HCT116 (cell line): ENCODE measurements around the gene ADIPOQ. TPM values are rescaled to one million over a fixed set of nuclear protein-coding genes. Genes with fewer than 3 reads are reported as not detected.

ENCODE experiments used
- ATAC-seq: fragments of 200-7000 bp; cut with Tn5 transposase; 2 replicates; pipeline ENCODE4 v1.9.1; 2020; ENCODE audit warnings: mild to moderate bottlenecking, moderate library complexity
- BruUV-seq: library from RNA; stranded (reverse); fragments of 400-500 nt; replicated peaks from 2 replicates; lab custom pipeline; 2021; lab: Mats Ljungman, UMichigan
- CTCF ChIA-PET: fragments of 300-600 bp; sonication (Branson Sonifier 250); formaldehyde crosslinking; loops from one replicate; lab custom pipeline; 2021; ENCODE audit warnings: antibody characterized with exemption; lab: Charles Lee
- POLR2A ChIA-PET: fragments of 300-600, 350-600 bp; sonication (Branson Sonifier 250); formaldehyde crosslinking; loops from one replicate; lab custom pipeline; 2021; ENCODE audit warnings: antibody characterized with exemption; lab: Charles Lee
- RAD21 ChIA-PET, 2 experiments: fragments of 300-600 bp; sonication (Branson Sonifier 250); formaldehyde crosslinking; loops; one replicate each; lab custom pipeline; 2023; ENCODE audit warnings: low total read pairs in 2 of 2; ENCODE audit not compliant: uncharacterized antibody in 2 of 2, unreplicated experiment in 2 of 2, low non-redundant PET in 1 of 2; lab: Charles Lee
- DNase-seq: peaks from one replicate; pipeline ENCODE4 v3.0.0-alpha.2; 2010; ENCODE audit warnings: low read depth, low spot score
- H2AFZ ChIP-seq: fragments of 200-600 bp; shearing (Covaris generic), sonication (generic); 2 replicates; pipeline ENCODE4 v1.6.1; 2017; ENCODE audit warnings: low read depth, mixed run types, mixed read lengths, antibody characterized with exemption, low read length; ENCODE audit not compliant: poor library complexity, severe bottlenecking
- H3K27ac ChIP-seq: 2 replicates; pipeline ENCODE4 v1.5.1; 2012; ENCODE audit warnings: low read depth, low read length
- H3K27me3 ChIP-seq: fragments of 200-600 bp; sonication (generic); 2 replicates; pipeline ENCODE4 v1.6.1; 2016; ENCODE audit warnings: mixed run types, low read length, mixed read lengths; ENCODE audit not compliant: insufficient read depth
- H3K36me3 ChIP-seq, 2 experiments: fragments of 200-500 bp in 1 of 2; fragments of 200-600 bp in 1 of 2; sonication (Bioruptor generic) in 1 of 2; sonication (generic) in 1 of 2; 2 replicates each; pipeline versions ENCODE4 v1.5.1 to v1.6.1; 2014 to 2016; ENCODE audit warnings: low read length in 2 of 2, inconsistent platforms in 1 of 2, mixed read lengths in 1 of 2, mixed run types in 1 of 2; ENCODE audit not compliant: insufficient read depth in 2 of 2, control insufficient read depth in 1 of 2
- H3K4me1 ChIP-seq, 2 experiments: fragments of 200-600 bp in 1 of 2; sonication (generic) in 1 of 2; 2 replicates each; pipeline versions ENCODE4 v1.5.1 to v1.6.1; 2012 to 2017; ENCODE audit warnings: low read length in 2 of 2, inconsistent platforms in 1 of 2, mild to moderate bottlenecking in 1 of 2, mixed read lengths in 1 of 2, mixed run types in 1 of 2, moderate library complexity in 1 of 2; ENCODE audit not compliant: insufficient read depth in 2 of 2, control insufficient read depth in 1 of 2
- H3K4me2 ChIP-seq: fragments of 200-600 bp; sonication (generic); 2 replicates; pipeline ENCODE4 v1.6.1; 2017; ENCODE audit warnings: mixed run types, low read length, mixed read lengths
- H3K4me3 ChIP-seq, 2 experiments: fragments of 200-600 bp in 1 of 2; sonication (generic) in 1 of 2; replicated peaks in 1 of 2; 2 replicates each; pipeline ENCODE4 v1.5.1; 2011 to 2016; ENCODE audit warnings: low read length in 2 of 2, control low read depth in 1 of 2, low read depth in 1 of 2, mild to moderate bottlenecking in 1 of 2, mixed read lengths in 1 of 2, mixed run types in 1 of 2
- H3K79me2 ChIP-seq: fragments of 200-600 bp; sonication (generic); 2 replicates; pipeline ENCODE4 v1.6.1; 2017; ENCODE audit warnings: mild to moderate bottlenecking, mixed run types, low read length, moderate library complexity, mixed read lengths; ENCODE audit not compliant: insufficient read depth
- H3K9ac ChIP-seq: fragments of 200-600 bp; sonication (generic); 2 replicates; pipeline ENCODE4 v1.6.1; 2016; ENCODE audit warnings: low read length, mixed read lengths
- H3K9me2 ChIP-seq: fragments of 200-600 bp; sonication (generic), shearing (Covaris generic); 2 replicates; pipeline ENCODE4 v1.6.1; 2017; ENCODE audit warnings: mixed run types, mild to moderate bottlenecking, moderate library complexity; ENCODE audit not compliant: insufficient read depth
- H3K9me3 ChIP-seq, 2 experiments: fragments of 200-500 bp in 1 of 2; fragments of 200-600 bp in 1 of 2; sonication (Bioruptor generic) in 1 of 2; sonication (generic) in 1 of 2; 2 replicates each; pipeline ENCODE4 v1.6.1; 2014 to 2017; ENCODE audit warnings: low read length in 2 of 2, mixed read lengths in 2 of 2, inconsistent platforms in 1 of 2, low read depth in 1 of 2, mild to moderate bottlenecking in 1 of 2, mixed run types in 1 of 2, moderate library complexity in 1 of 2; ENCODE audit not compliant: control insufficient read depth in 1 of 2, insufficient read depth in 1 of 2
- H4K20me1 ChIP-seq: fragments of 200-600 bp; sonication (generic), shearing (Covaris generic); 2 replicates; pipeline ENCODE4 v1.6.1; 2017; ENCODE audit warnings: mixed run types, mild to moderate bottlenecking, moderate library complexity; ENCODE audit not compliant: insufficient read depth
- ATF3 ChIP-seq: IDR thresholded peaks from 2 replicates; pipeline ENCODE4 v1.6.1; 2012
- CBX3 ChIP-seq: IDR thresholded peaks from 2 replicates; pipeline ENCODE4 v1.6.1; 2012; ENCODE audit warnings: low read depth
- CTCF ChIP-seq, 3 experiments: fragments of 200-600 bp in 1 of 3; sonication (generic) in 1 of 3; IDR thresholded peaks in 2 of 3; conservative IDR thresholded peaks in 1 of 3; 2 replicates each; pipeline ENCODE4 v1.5.1; 2012 to 2017; ENCODE audit warnings: low read depth in 2 of 3, low read length in 2 of 3, antibody characterized with exemption in 1 of 3, borderline replicate concordance in 1 of 3, control low read depth in 1 of 3, mild to moderate bottlenecking in 1 of 3, mixed read lengths in 1 of 3, mixed run types in 1 of 3, moderate library complexity in 1 of 3; ENCODE audit not compliant: insufficient read depth in 1 of 3
- MAX ChIP-seq: IDR thresholded peaks from 2 replicates; pipeline ENCODE4 v1.6.1; 2012
- POLR2A ChIP-seq: IDR thresholded peaks from 2 replicates; pipeline ENCODE4 v1.7.0; 2011; ENCODE audit warnings: borderline replicate concordance; ENCODE audit not compliant: insufficient read depth, insufficient read length; ENCODE audit errors: extremely low read depth
- POLR2AphosphoS5 ChIP-seq: IDR thresholded peaks from 2 replicates; pipeline ENCODE4 v1.6.1; 2011; ENCODE audit warnings: mild to moderate bottlenecking, low read depth, low read length, moderate library complexity
- REST ChIP-seq: IDR thresholded peaks from 2 replicates; pipeline ENCODE4 v1.6.1; 2012; ENCODE audit warnings: low read depth
- SIN3A ChIP-seq: IDR thresholded peaks from 2 replicates; pipeline ENCODE4 v1.6.1; 2012; ENCODE audit warnings: low read depth
- SP1 ChIP-seq: IDR thresholded peaks from 2 replicates; pipeline ENCODE4 v1.6.1; 2012; ENCODE audit warnings: low read depth
- TCF7L2 ChIP-seq: IDR thresholded peaks from 2 replicates; pipeline ENCODE4 v1.7.0; 2011; ENCODE audit warnings: borderline replicate concordance, inconsistent platforms; ENCODE audit not compliant: insufficient read depth, insufficient read length; ENCODE audit errors: extremely low read depth
- YY1 ChIP-seq: IDR thresholded peaks from 2 replicates; pipeline ENCODE4 v1.6.1; 2011; ENCODE audit warnings: low read length, low read depth, moderate library complexity, mild to moderate bottlenecking; ENCODE audit not compliant: insufficient replicate concordance; ENCODE audit errors: extremely low read depth
- ZBTB33 ChIP-seq: IDR thresholded peaks from 2 replicates; pipeline ENCODE4 v1.6.1; 2011; ENCODE audit warnings: mild to moderate bottlenecking, low read length, moderate library complexity; ENCODE audit not compliant: insufficient replicate concordance; ENCODE audit errors: extremely low read depth
- ZNF274 ChIP-seq: fragments of 200-500 bp; sonication (Bioruptor generic); IDR thresholded peaks from 2 replicates; pipeline ENCODE4 v1.6.1; 2014; ENCODE audit warnings: mild to moderate bottlenecking, low read depth, low read length, inconsistent platforms
- intact Hi-C: fragments of 100-400 bp; cut with micrococcal nuclease; formaldehyde crosslinking; loops from 2 replicates; pipeline ENCODE4 v1.10.0; 2022
- total RNA-seq: library from RNA; stranded (reverse); gene quantifications from one replicate; pipeline ENCODE4 v1.2.1, GENCODE V29; 2021; ENCODE audit not compliant: unreplicated experiment

ADIPOQ gene
- total RNA-seq, 1 experiment from 2014 or later: not detected

- no peaks in the 10 kb centered on the region for H3K79me2 ChIP-seq
- H2AFZ ChIP-seq: no peak overlapping the region
- no peaks in the 10 kb centered on the region for H3K9me3 ChIP-seq
- no peaks in the 10 kb centered on the region for H3K36me3 ChIP-seq
- no peaks in the 10 kb centered on the region for H3K4me1 ChIP-seq
- peaks cover 5% of the 10 kb centered on the region; the same call in 1 of the 2 replicates for H3K27me3 ChIP-seq
- no peak for DNase-seq
- H3K4me2 ChIP-seq: no peak overlapping the region
- no peak for ATAC-seq
- RAD21 ChIA-PET: no interaction called here
- H3K27ac ChIP-seq: no peak overlapping the region
- TF ChIP-seq TCF7L2 (no peak), POLR2AphosphoS5 (no peak), MAX (no peak), SP1 (no peak), REST (no peak), SIN3A (no peak), YY1 (no peak), ZNF274 (no peak), ZBTB33 (no peak), ATF3 (no peak), CBX3 (no peak), CTCF (IDR thresholded peaks at IDR 0.05 in 2 of 3, conservative IDR thresholded peaks at IDR 0.05 in 1 of 3; ENCODE audit: borderline replicate concordance in 1 of 3, insufficient read depth in 1 of 3, low read depth in 2 of 3, low read length in 2 of 3) (no peak), POLR2A (no peak)
- CTCF ChIA-PET: no interaction called here
- no peak overlapping the region for H3K4me3 ChIP-seq
- H3K9me2 ChIP-seq: no peaks in the 10 kb centered on the region
- POLR2A ChIA-PET: no interaction called here
- no peak overlapping the region for H3K9ac ChIP-seq
- intact Hi-C loops: no loop called here
- no peaks in the 10 kb centered on the region for H4K20me1 ChIP-seq
- no TSS peak for BruUV-seq
Measured at GRCh38 chr3:186852994-186853393, 10.5 kb downstream of the ADIPOQ start.
